Caco-2 (cell line): ENCODE measurements around the gene RASGEF1C. TPM values are rescaled to one million over a fixed set of nuclear protein-coding genes. Genes with fewer than 3 reads are reported as not detected.
"Not testable (repeated sequence)": the region's sequence is repeated elsewhere in the genome, so short reads cannot be mapped to it uniquely, and the experiment has no call there.

Experiments
- BruUV-seq: library from RNA; stranded (reverse); fragments of 400-500 nt; replicated peaks from 2 replicates; lab custom pipeline; 2021; lab: Mats Ljungman, UMichigan
- CTCF ChIA-PET: fragments of 300-600 bp; sonication (Branson Sonifier 250); formaldehyde crosslinking; loops from one replicate; lab custom pipeline; 2022; ENCODE audit warnings: antibody characterized with exemption; lab: Charles Lee
- POLR2A ChIA-PET: fragments of 300-600 bp; sonication (Branson Sonifier 250); formaldehyde crosslinking; loops from one replicate; lab custom pipeline; 2022; ENCODE audit warnings: antibody characterized with exemption; lab: Charles Lee
- DNase-seq, 2 experiments: peaks; one replicate each; pipeline versions ENCODE4 v3.0.0 to v3.0.0-alpha.2; 2020 to 2022
- H3K27me3 ChIP-seq: replicated peaks from 2 replicates; pipeline ENCODE4 v1.6.0; 2011; ENCODE audit warnings: low read length; ENCODE audit not compliant: control insufficient read depth, insufficient read depth
- H3K36me3 ChIP-seq: 2 replicates; pipeline ENCODE4 v1.5.1; 2011; ENCODE audit warnings: low read length; ENCODE audit not compliant: control insufficient read depth, insufficient read depth
- H3K4me1 ChIP-seq: fragments of 250-450 bp; sonication (Bioruptor Pico); 2 replicates; pipeline ENCODE4 v1.5.1; 2020; ENCODE audit warnings: mild to moderate bottlenecking
- H3K4me3 ChIP-seq: 2 replicates; pipeline ENCODE4 v1.5.1; 2011; ENCODE audit warnings: low read depth, mild to moderate bottlenecking, control low read depth, low read length
- H3K9me3 ChIP-seq: fragments of 250-450 bp; sonication (Bioruptor Pico); 2 replicates; pipeline ENCODE4 v1.5.1; 2020; ENCODE audit warnings: mild to moderate bottlenecking, moderate library complexity
- H3K27ac Mint-ChIP-seq: one replicate; pipeline ENCODE4 v1.8.0; 2022; ENCODE audit warnings: mixed read lengths; ENCODE audit not compliant: unreplicated experiment
- H3K27me3 Mint-ChIP-seq: one replicate; pipeline ENCODE4 v1.8.0; 2022; ENCODE audit warnings: mixed read lengths; ENCODE audit not compliant: insufficient read depth, unreplicated experiment
- H3K36me3 Mint-ChIP-seq: one replicate; pipeline ENCODE4 v1.8.0; 2022; ENCODE audit warnings: mild to moderate bottlenecking, mixed read lengths; ENCODE audit not compliant: insufficient read depth, unreplicated experiment
- H3K4me1 Mint-ChIP-seq: one replicate; pipeline ENCODE4 v1.8.0; 2022; ENCODE audit warnings: low read depth, mixed read lengths; ENCODE audit not compliant: unreplicated experiment
- H3K4me3 Mint-ChIP-seq: one replicate; pipeline ENCODE4 v1.8.0; 2022; ENCODE audit warnings: mild to moderate bottlenecking, moderate library complexity, mixed read lengths; ENCODE audit not compliant: unreplicated experiment
- H3K9me3 Mint-ChIP-seq: one replicate; pipeline ENCODE4 v1.8.0; 2022; ENCODE audit warnings: mixed read lengths; ENCODE audit not compliant: unreplicated experiment
- intact Hi-C: fragments of 100-400 bp; cut with micrococcal nuclease; formaldehyde crosslinking; loops from one replicate; pipeline ENCODE4 v1.10.0; 2022; ENCODE audit not compliant: unreplicated experiment
- total RNA-seq: library from RNA; stranded (reverse); gene quantifications from 2 replicates; pipeline ENCODE4 v1.2.3, GENCODE V29; 2022
- TF ChIP-seq, protein P1 (sequence below), 2 experiments: fragments of 200-600 bp in 1 of 2; IDR thresholded peaks; 1 replicate in 1 of 2; 2 replicates in 1 of 2; pipeline versions ENCODE4 v1.5.1 to v1.8.0; 2011 to 2022; ENCODE audit warnings: antibody characterized with exemption in 1 of 2, control low read depth in 1 of 2, inconsistent platforms in 1 of 2, low read depth in 1 of 2, low read length in 1 of 2, mild to moderate bottlenecking in 1 of 2, moderate library complexity in 1 of 2; ENCODE audit not compliant: insufficient read depth in 1 of 2, severe bottlenecking in 1 of 2, unreplicated experiment in 1 of 2

The RASGEF1C gene
- total RNA-seq, 1 experiment from 2014 or later = not detected

DNA sequence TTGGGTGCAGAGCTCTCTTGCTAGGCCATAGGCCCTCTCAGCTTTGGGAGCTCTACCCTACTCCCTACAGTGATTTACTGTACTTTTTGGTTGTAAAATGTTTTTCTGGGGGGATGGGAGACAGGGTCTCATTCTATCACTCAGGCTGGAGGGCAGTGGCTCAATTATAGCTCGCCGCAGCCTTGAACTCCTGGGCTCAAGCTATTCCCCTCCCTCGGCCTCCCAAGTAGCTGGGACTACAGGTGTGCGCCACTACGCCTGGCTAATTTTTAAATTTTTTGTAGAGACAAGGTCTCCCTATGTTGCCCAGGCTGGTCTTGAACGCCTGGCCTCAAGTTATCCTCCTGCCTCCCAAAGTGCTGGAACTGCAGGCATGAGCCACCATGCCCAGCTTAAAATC, 115.8 kb downstream of the RASGEF1C start:
- H3K27me3 Mint-ChIP-seq = no peaks in the 10 kb centered on the region
- intact Hi-C loops = no loop called here
- H3K36me3 Mint-ChIP-seq = no peaks in the 10 kb centered on the region
- TF ChIP-seq, protein P1, sequence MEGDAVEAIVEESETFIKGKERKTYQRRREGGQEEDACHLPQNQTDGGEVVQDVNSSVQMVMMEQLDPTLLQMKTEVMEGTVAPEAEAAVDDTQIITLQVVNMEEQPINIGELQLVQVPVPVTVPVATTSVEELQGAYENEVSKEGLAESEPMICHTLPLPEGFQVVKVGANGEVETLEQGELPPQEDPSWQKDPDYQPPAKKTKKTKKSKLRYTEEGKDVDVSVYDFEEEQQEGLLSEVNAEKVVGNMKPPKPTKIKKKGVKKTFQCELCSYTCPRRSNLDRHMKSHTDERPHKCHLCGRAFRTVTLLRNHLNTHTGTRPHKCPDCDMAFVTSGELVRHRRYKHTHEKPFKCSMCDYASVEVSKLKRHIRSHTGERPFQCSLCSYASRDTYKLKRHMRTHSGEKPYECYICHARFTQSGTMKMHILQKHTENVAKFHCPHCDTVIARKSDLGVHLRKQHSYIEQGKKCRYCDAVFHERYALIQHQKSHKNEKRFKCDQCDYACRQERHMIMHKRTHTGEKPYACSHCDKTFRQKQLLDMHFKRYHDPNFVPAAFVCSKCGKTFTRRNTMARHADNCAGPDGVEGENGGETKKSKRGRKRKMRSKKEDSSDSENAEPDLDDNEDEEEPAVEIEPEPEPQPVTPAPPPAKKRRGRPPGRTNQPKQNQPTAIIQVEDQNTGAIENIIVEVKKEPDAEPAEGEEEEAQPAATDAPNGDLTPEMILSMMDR (IDR thresholded peaks at IDR 0.05; ENCODE audit: insufficient read depth in 1 of 2, low read depth in 1 of 2, low read length in 1 of 2, severe bottlenecking in 1 of 2, unreplicated experiment in 1 of 2) = no peak
- CTCF ChIA-PET = no interaction called here
- H3K4me3 Mint-ChIP-seq = no peak overlapping the region
- H3K27me3 ChIP-seq = no peaks in the 10 kb centered on the region
- no peak overlapping the region for H3K27ac Mint-ChIP-seq
- POLR2A ChIA-PET = no interaction called here
- H3K4me3 ChIP-seq = no peak overlapping the region
- H3K9me3 ChIP-seq = no peaks in the 10 kb centered on the region
- H3K9me3 Mint-ChIP-seq = no peaks in the 10 kb centered on the region
- H3K36me3 ChIP-seq = no peaks in the 10 kb centered on the region
- no peaks in the 10 kb centered on the region for H3K4me1 Mint-ChIP-seq
- 0 out of 2 replicates have a peak, but pooled peaks cover 3% of the 10 kb centered on the region for H3K4me1 ChIP-seq
- no peak for DNase-seq
- BruUV-seq = no TSS peak

DNA sequence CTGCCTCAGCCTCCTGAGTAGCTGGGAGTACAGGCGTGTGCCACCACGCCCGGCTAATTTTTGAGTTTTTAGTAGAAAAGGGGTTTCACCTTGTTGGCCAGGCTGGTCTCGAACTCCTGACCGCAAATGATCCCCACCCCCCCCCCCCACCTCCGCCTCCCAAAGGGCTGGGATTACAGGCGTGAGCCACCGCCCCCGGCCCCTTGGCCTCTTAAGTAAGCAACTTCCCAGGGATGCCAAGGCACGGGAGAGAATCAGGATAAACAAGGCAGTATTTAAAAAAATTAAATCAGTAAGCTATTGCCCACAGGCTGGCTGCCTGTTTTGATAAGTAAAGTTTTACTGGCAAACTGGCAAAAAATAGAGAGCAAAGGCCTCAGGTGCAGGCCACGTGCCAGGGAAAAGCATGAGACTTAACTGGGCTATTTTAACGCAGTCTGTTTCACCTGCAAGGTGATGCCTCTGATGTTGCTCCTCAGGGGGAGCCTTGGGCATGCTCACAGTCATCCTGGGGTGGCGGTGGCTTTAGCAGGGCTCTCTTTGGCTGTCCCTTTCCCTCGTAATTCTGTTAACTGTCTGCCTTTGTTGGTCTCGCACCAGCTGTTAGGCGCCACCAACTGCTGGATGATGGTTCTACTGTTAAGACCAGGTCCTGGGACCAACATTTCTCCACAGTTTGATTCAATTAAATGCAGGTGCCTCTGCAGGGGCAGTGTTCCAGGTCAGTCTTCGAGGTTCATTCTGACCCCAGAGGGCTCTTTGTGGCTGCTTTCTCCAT, 118.1 kb downstream of the RASGEF1C start:
- peak; percentile 61 to 70 for DNase-seq
- Histone ChIP-seq H3K4me1 (0 out of 2 replicates have a peak, but pooled peaks cover 3% of the 10 kb centered on the region), H3K4me3 (peak overlapping the region; percentile 62), H3K36me3 (no peaks in the 10 kb centered on the region), H3K27me3 (no peaks in the 10 kb centered on the region), H3K9me3 (no peaks in the 10 kb centered on the region)
- Mint-ChIP-seq H3K9me3 (no peaks in the 10 kb centered on the region), H3K27ac (peak overlapping the region; percentile 71), H3K4me3 (peak overlapping the region; percentile 76), H3K27me3 (no peaks in the 10 kb centered on the region), H3K36me3 (no peaks in the 10 kb centered on the region), H3K4me1 (no peaks in the 10 kb centered on the region)
- intact Hi-C loops = loop anchor here (1.0 kb wide), 2 partner anchors 19 to 105 kb away; no protein-coding TSS in a partner anchor
- POLR2A ChIA-PET = interaction anchor here (0.7 kb wide), 1 partner anchor 40 kb away, joined by 6 read pairs; no protein-coding TSS in a partner anchor
- TF ChIP-seq, protein P1 (IDR thresholded peaks at IDR 0.05; ENCODE audit: insufficient read depth in 1 of 2, low read depth in 1 of 2, low read length in 1 of 2, severe bottlenecking in 1 of 2, unreplicated experiment in 1 of 2) = peak in 1 of 2 experiments; percentile 38
- no TSS peak for BruUV-seq
- CTCF ChIA-PET = interaction anchor here (0.6 to 0.9 kb wide), 5 partner anchors 42 to 421 kb away, joined by 3 to 4 read pairs (median 3); no protein-coding TSS in a partner anchor

DNA sequence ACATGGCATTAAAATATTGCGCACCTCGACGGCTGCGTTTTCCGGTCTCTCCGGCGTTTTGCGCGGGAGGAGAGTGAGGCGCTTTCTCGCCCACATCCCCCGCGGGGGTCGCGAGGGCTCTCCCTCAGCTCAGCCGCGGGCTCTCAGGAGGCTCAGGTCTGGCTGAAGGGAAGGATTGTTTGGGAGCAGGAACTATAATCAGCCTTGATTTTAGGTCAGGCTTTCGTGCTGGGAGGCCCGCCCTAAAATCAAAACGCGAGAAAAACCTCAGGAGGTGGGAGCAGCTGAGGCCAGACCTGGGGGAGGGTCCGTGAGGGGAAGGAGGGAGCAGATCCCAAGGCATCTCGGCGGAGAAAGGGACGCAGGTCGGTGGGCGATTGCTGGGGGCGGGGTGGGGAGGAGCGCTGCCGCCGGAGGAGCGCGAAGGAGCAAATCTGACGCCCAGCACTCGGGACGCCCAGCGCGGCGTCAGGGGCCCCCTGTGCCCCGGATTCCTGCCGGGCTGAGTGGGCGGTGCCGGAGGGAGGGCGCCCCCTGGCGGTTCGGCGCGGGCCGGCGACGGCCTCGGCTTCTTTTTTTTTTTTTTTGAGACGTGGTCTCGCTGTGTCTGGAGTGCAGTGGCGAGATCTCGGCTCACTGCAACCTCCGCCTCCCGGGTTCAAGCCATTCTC, 118.8 kb downstream of the RASGEF1C start:
- DNase-seq = peak; percentile 75 to 90
- peak overlapping the region; percentile 76 for H3K4me3 Mint-ChIP-seq
- Histone ChIP-seq H3K4me3 (peak overlapping the region; percentile 62), H3K4me1 (peaks cover 5% of the 10 kb centered on the region; the same call in 1 of the 2 replicates), H3K36me3 (no peaks in the 10 kb centered on the region), H3K9me3 (no peaks in the 10 kb centered on the region), H3K27me3 (no peaks in the 10 kb centered on the region)
- H3K4me1 Mint-ChIP-seq = no peaks in the 10 kb centered on the region
- intact Hi-C loops = loop anchor here (1.0 kb wide), 2 partner anchors 18 to 104 kb away; no protein-coding TSS in a partner anchor
- H3K9me3 Mint-ChIP-seq = no peaks in the 10 kb centered on the region
- TF ChIP-seq, protein P1 (IDR thresholded peaks at IDR 0.05; ENCODE audit: insufficient read depth in 1 of 2, low read depth in 1 of 2, low read length in 1 of 2, severe bottlenecking in 1 of 2, unreplicated experiment in 1 of 2) = peak; percentile 76 to 92
- H3K27me3 Mint-ChIP-seq = no peaks in the 10 kb centered on the region
- POLR2A ChIA-PET = interaction anchor here (0.7 kb wide), 1 partner anchor 41 kb away, joined by 6 read pairs; no protein-coding TSS in a partner anchor
- no peaks in the 10 kb centered on the region for H3K36me3 Mint-ChIP-seq
- CTCF ChIA-PET = interaction anchor here (0.6 to 0.9 kb wide), 5 partner anchors 26 to 252 kb away, joined by 3 to 6 read pairs (median 4); no protein-coding TSS in a partner anchor
- H3K27ac Mint-ChIP-seq = peak overlapping the region; percentile 71
- BruUV-seq = no TSS peak

DNA sequence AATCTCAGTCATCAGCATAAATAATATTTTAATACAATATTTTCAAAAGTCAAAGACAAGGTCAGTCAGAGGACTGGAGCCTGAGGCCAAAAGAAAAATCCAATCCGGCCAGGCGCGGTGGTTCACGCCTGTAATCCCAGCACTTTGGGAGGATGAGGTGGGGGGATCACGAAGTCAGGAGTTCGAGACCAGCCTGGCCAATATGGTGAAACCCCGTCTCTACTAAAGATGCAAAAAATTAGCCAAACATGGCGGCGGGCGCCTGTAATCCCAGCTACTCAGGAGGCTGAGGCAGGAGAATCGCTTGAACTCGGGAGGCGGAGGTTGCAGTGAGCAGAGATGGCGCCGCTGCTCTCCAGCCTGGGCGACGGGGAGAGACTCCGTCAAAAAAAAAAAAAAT, 119.4 kb downstream of the RASGEF1C start:
- intact Hi-C loops = loop anchor here (1.0 kb wide), 2 partner anchors 17 to 103 kb away; no protein-coding TSS in a partner anchor
- peaks cover 11% of the 10 kb centered on the region for H3K4me1 ChIP-seq
- Mint-ChIP-seq H3K4me3 (peak overlapping the region; percentile 76), H3K27ac (peak overlapping the region; percentile 71)
- DNase-seq, POLR2A ChIA-PET, H3K27me3 Mint-ChIP-seq, H3K4me1 Mint-ChIP-seq, H3K27me3 ChIP-seq, H3K9me3 Mint-ChIP-seq, H3K4me3 ChIP-seq, H3K36me3 ChIP-seq, H3K9me3 ChIP-seq, H3K36me3 Mint-ChIP-seq, BruUV-seq: not testable (repeated sequence)
- CTCF ChIA-PET = interaction anchor here (0.6 to 0.7 kb wide), 3 partner anchors 25 to 252 kb away, joined by 3 to 6 read pairs (median 5); no protein-coding TSS in a partner anchor
